CD14-positive monocyte (primary cell): Measurements from ENCODE around the gene VPS37C. TPM values are rescaled to one million over a fixed set of nuclear protein-coding genes. Genes with fewer than 3 reads are reported as not detected.

Experiments
- DNase-seq, 3 donors: peaks; one replicate each; pipeline ENCODE4 v3.0.0-alpha.2; 2011 to 2022
- H2AFZ ChIP-seq: 2 replicates; pipeline ENCODE4 v1.6.0; 2012; ENCODE audit warnings: mild to moderate bottlenecking, low read depth, low read length, inconsistent platforms; ENCODE audit not compliant: insufficient read depth, poor library complexity, severe bottlenecking
- H3K27ac ChIP-seq, 2 donors: 1 replicate in 1 of 2; 2 replicates in 1 of 2; pipeline ENCODE4 v1.5.1; 2012 to 2013; ENCODE audit warnings: low read length in 2 of 2, control low read depth in 1 of 2, inconsistent platforms in 1 of 2, low read depth in 1 of 2, mild to moderate bottlenecking in 1 of 2
- H3K27me3 ChIP-seq, 2 donors: one replicate each; pipeline versions ENCODE4 v1.6.0 to v1.6.1; 2011 to 2013; ENCODE audit warnings: low read length in 2 of 2; ENCODE audit not compliant: control insufficient read depth in 2 of 2, insufficient read depth in 2 of 2
- H3K36me3 ChIP-seq, 2 donors: replicated peaks in 1 of 2; 1 replicate in 1 of 2; 2 replicates in 1 of 2; pipeline versions ENCODE4 v1.5.1 to v1.6.1; 2012 to 2013; ENCODE audit warnings: low read length in 2 of 2, control low read depth in 1 of 2, inconsistent platforms in 1 of 2, mild to moderate bottlenecking in 1 of 2; ENCODE audit not compliant: insufficient read depth in 2 of 2, control insufficient read depth in 1 of 2
- H3K4me1 ChIP-seq, 2 donors: 1 replicate in 1 of 2; 2 replicates in 1 of 2; pipeline versions ENCODE4 v1.5.1 to v1.6.1; 2012 to 2013; ENCODE audit warnings: low read length in 2 of 2, control low read depth in 1 of 2, inconsistent platforms in 1 of 2, mild to moderate bottlenecking in 1 of 2, moderate library complexity in 1 of 2; ENCODE audit not compliant: insufficient read depth in 2 of 2, control insufficient read depth in 1 of 2
- H3K4me2 ChIP-seq: replicated peaks from 2 replicates; pipeline ENCODE3; 2012; ENCODE audit warnings: low read length, moderate library complexity, mild to moderate bottlenecking; ENCODE audit not compliant: poor library complexity, severe bottlenecking; ENCODE audit errors: extremely low read depth
- H3K4me3 ChIP-seq, 3 experiments: fragments of 200-600 bp in 1 of 3; sonication (generic) in 1 of 3; replicated peaks in 1 of 3; 1 replicate in 2 of 3; 2 replicates in 1 of 3; pipeline ENCODE4 v1.5.1; 2011 to 2013; ENCODE audit warnings: low read length in 3 of 3, mild to moderate bottlenecking in 3 of 3, control low read depth in 2 of 3, low read depth in 2 of 3, inconsistent platforms in 1 of 3, moderate library complexity in 1 of 3
- H3K79me2 ChIP-seq: 2 replicates; pipeline ENCODE4 v1.6.0; 2012; ENCODE audit warnings: mild to moderate bottlenecking, control low read depth, inconsistent platforms, low read length, moderate library complexity; ENCODE audit not compliant: insufficient read depth
- H3K9ac ChIP-seq: 2 replicates; pipeline ENCODE4 v1.6.0; 2017; ENCODE audit warnings: low read length, mild to moderate bottlenecking; ENCODE audit not compliant: insufficient read depth, poor library complexity, severe bottlenecking
- H3K9me3 ChIP-seq, 2 donors: replicated peaks in 1 of 2; 1 replicate in 1 of 2; 2 replicates in 1 of 2; pipeline versions ENCODE4 v1.5.1 to v1.6.1; 2012 to 2013; ENCODE audit warnings: low read length in 2 of 2, control low read depth in 1 of 2; ENCODE audit not compliant: control insufficient read depth in 1 of 2, insufficient read depth in 1 of 2
- H4K20me1 ChIP-seq: 2 replicates; pipeline ENCODE4 v1.6.0; 2012; ENCODE audit warnings: mild to moderate bottlenecking, low read length, control low read depth, moderate library complexity; ENCODE audit not compliant: insufficient read depth
- H3K27ac Mint-ChIP-seq, 7 donors: one replicate each; pipeline ENCODE4 v1.8.0; 2020; ENCODE audit warnings: mild to moderate bottlenecking in 7 of 7, mixed read lengths in 7 of 7, moderate library complexity in 6 of 7, inconsistent platforms in 2 of 7
- H3K27me3 Mint-ChIP-seq, 3 donors: one replicate each; pipeline ENCODE4 v1.8.0; 2021 to 2022; ENCODE audit warnings: low read depth in 3 of 3, mild to moderate bottlenecking in 3 of 3, mixed read lengths in 3 of 3, moderate library complexity in 3 of 3, inconsistent platforms in 1 of 3
- H3K36me3 Mint-ChIP-seq, 2 donors: one replicate each; pipeline ENCODE4 v1.8.0; 2020; ENCODE audit warnings: mixed read lengths in 2 of 2, inconsistent platforms in 1 of 2, mild to moderate bottlenecking in 1 of 2
- H3K4me1 Mint-ChIP-seq: one replicate; pipeline ENCODE4 v1.8.0; 2020; ENCODE audit warnings: mild to moderate bottlenecking, mixed read lengths
- H3K4me3 Mint-ChIP-seq, 2 donors: one replicate each; pipeline ENCODE4 v1.8.0; 2020; ENCODE audit warnings: mild to moderate bottlenecking in 2 of 2, mixed read lengths in 2 of 2, moderate library complexity in 1 of 2
- H3K9me3 Mint-ChIP-seq, 7 donors: one replicate each; pipeline ENCODE4 v1.8.0; 2020 to 2022; ENCODE audit warnings: mixed read lengths in 7 of 7, mild to moderate bottlenecking in 6 of 7, moderate library complexity in 6 of 7, inconsistent platforms in 2 of 7
- CTCF ChIP-seq: fragments of 200-600 bp; IDR thresholded peaks from one replicate; pipeline ENCODE4 v1.8.0; 2022; ENCODE audit warnings: antibody characterized with exemption, mild to moderate bottlenecking
- WGBS: methylation state at CpG from one replicate; pipeline ENCODE4 v1.1.5; 2013; ENCODE audit warnings: missing lambda C conversion rate; ENCODE audit not compliant: insufficient coverage; 5-methylcytosine and 5-hydroxymethylcytosine counted together
- intact Hi-C, 2 donors: fragments of 100-400 bp; cut with micrococcal nuclease; formaldehyde crosslinking; loops; one replicate each; pipeline versions ENCODE4 v1.15.0 to v1.15.1; 2023
- polyA plus RNA-seq, 3 donors: library from polyadenylated mRNA; depleted of rRNA in 1 of 3; unstranded in 2 of 3; stranded (reverse) in 1 of 3; fragments of 300-500 nt in 2 of 3; fragments of >200 nt in 1 of 3; fragmentation: Illumina TruSeq in 2 of 3; gene quantifications; 1 replicate in 2 of 3; 2 replicates in 1 of 3; pipeline ENCODE4 v1.2.3, GENCODE V29; 2012 to 2021

VPS37C gene
- polyA plus RNA-seq, 3 donors, result 1.9 to 25.1 (median 3.8) TPM

GRCh38 chr11:61128947-61129638 is 32.1 kb downstream of the VPS37C start:
- no peak overlapping the region for H3K9ac ChIP-seq
- peaks cover 6 to 13% of the 10 kb centered on the region in 2 donors for H3K4me1 ChIP-seq
- intact Hi-C loops, result loop anchor here in 1 of 2 donors (1.0 to 5.0 kb wide), 2 partner anchors 42 to 159 kb away; no protein-coding TSS in a partner anchor
- no peaks in the 10 kb centered on the region for H3K27me3 ChIP-seq
- peaks cover 42 to 53% of the 10 kb centered on the region in 2 donors for H3K36me3 ChIP-seq
- Mint-ChIP-seq H3K4me1 (peaks cover 12% of the 10 kb centered on the region), H3K36me3 (peaks cover 35 to 48% of the 10 kb centered on the region in 2 donors), H3K27ac (peak overlapping the region in 4 of 7 donors; percentile 12 to 78 (median 58)), H3K9me3 (no peaks in the 10 kb centered on the region), H3K4me3 (no peak overlapping the region), H3K27me3 (peaks cover 0 to 1% (median 0%) of the 10 kb centered on the region in 3 donors)
- no peaks in the 10 kb centered on the region for H3K9me3 ChIP-seq
- peak overlapping the region in 1 of 2 donors; percentile 65 for H3K27ac ChIP-seq
- no peak for DNase-seq
- no peak overlapping the region for H3K4me2 ChIP-seq
- 81% methylated on average over 8 of the region's 18 CpGs for WGBS
- H4K20me1 ChIP-seq, result peaks cover 62% of the 10 kb centered on the region
- TF ChIP-seq CTCF, result no peak
- H2AFZ ChIP-seq, result no peak overlapping the region
- no peak overlapping the region for H3K4me3 ChIP-seq
- no peaks in the 10 kb centered on the region for H3K79me2 ChIP-seq

GRCh38 chr11:61127991-61128390 is 33.2 kb downstream of the VPS37C start:
- intact Hi-C loops, result loop anchor here in 1 of 2 donors (5.0 kb wide), 1 partner anchor 41 kb away; no protein-coding TSS in a partner anchor

More at GRCh38 chr11:61127991-61128390, 33.2 kb downstream of the VPS37C start:
- peak overlapping the region in 1 of 2 donors; percentile 10 for H3K4me3 Mint-ChIP-seq
- no peak overlapping the region for H3K4me3 ChIP-seq
- H3K4me2 ChIP-seq, result no peak overlapping the region
- H3K9me3 Mint-ChIP-seq, result no peaks in the 10 kb centered on the region
- H3K27ac ChIP-seq, result no peak overlapping the region
- H3K4me1 ChIP-seq, result peaks cover 6 to 13% of the 10 kb centered on the region in 2 donors
- 99% methylated on average over 9 of the region's 9 CpGs for WGBS
- H3K79me2 ChIP-seq, result no peaks in the 10 kb centered on the region
- H3K27me3 Mint-ChIP-seq, result peaks cover 0 to 1% (median 0%) of the 10 kb centered on the region in 3 donors
- H3K4me1 Mint-ChIP-seq, result peaks cover 14% of the 10 kb centered on the region
- H3K27ac Mint-ChIP-seq, result peak overlapping the region in 1 of 7 donors; percentile 3
- no peak overlapping the region for H2AFZ ChIP-seq
- no peak overlapping the region for H3K9ac ChIP-seq
- DNase-seq, result no peak
- H3K9me3 ChIP-seq, result no peaks in the 10 kb centered on the region
- no peaks in the 10 kb centered on the region for H3K27me3 ChIP-seq
- H4K20me1 ChIP-seq, result peaks cover 51% of the 10 kb centered on the region
- peaks cover 31 to 42% of the 10 kb centered on the region in 2 donors for H3K36me3 ChIP-seq
- TF ChIP-seq CTCF, result no peak
- peaks cover 25 to 37% of the 10 kb centered on the region in 2 donors for H3K36me3 Mint-ChIP-seq
